SK-N-MC (cell line): ENCODE measurements around the gene SCIN.

ENCODE experiments used
- EZH2 ChIP-seq: fragments of 200-600 bp; sonication (generic); IDR thresholded peaks from one replicate; pipeline ENCODE4 v1.6.1; 2017; ENCODE audit warnings: antibody characterized with exemption
- FOXP2 ChIP-seq: optimal IDR thresholded peaks from 2 replicates; pipeline ENCODE3; 2011; ENCODE audit warnings: mild to moderate bottlenecking, moderate library complexity; ENCODE audit not compliant: insufficient read depth; ENCODE audit errors: extremely low read length, control extremely low read depth
- POLR2AphosphoS5 ChIP-seq: IDR thresholded peaks from 2 replicates; pipeline ENCODE4 v1.6.1; 2012; ENCODE audit warnings: mild to moderate bottlenecking, low read depth, low read length, borderline replicate concordance

DNA sequence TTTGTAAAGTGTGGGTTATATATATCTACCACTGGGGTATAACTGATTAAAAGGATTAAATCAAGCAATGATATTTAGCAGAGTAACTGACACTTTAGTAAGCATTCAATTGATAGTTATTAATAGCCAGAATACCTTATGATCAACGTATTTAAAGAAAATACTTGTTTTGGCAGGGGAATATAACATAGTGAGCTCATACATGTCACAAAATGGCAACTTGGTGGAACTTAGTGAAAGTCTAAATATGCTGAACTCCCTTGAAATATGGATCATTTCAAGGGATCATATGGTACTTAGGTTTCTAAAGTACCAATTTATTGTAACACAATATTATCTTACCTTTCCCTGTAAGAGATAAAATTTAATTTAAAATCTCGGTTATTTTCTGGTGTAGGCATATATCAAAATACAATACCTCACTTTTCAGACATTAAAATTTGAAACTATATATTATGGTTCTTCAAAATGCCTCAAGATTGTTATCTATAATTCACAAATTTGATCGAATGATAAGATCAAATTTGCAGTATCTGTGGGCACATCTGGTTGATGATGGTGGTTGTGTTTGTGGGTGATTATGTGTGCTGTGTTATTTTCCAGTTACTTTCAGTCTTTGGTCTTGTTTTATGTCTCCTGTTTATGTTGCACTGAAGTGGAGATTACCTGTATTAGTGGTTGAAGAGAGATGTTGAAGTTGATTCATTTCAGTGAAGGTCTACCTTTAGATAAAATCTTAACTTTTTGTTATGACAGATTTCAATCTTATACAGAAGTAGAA, 122.1 kb downstream of the SCIN start:
- TF ChIP-seq EZH2 (no peak), POLR2AphosphoS5 (no peak), FOXP2 (no peak)
